ENCODE results near the gene AIP.

AIP gene

GRCh38 chr11:67494371-67495233 lies 11.8 kb downstream of the AIP start:
- H3K27me3 ChIP-seq (ENCODE audit: low read depth, low read length) = no peaks in the 10 kb centered on the region
- H3K4me3 ChIP-seq (ENCODE audit: low read length) = no peak overlapping the region
- no peak overlapping the region for H3K9ac ChIP-seq (ENCODE audit: low read length)
- TF ChIP-seq EZH2phosphoT487 (IDR thresholded peaks at IDR 0.05; ENCODE audit: low read depth) = no peak
- TF ChIP-seq CTCF (IDR thresholded peaks at IDR 0.05; ENCODE audit: low read depth, low read length) = no peak
- H3K27ac ChIP-seq (ENCODE audit: low read length) = no peak overlapping the region
- no peaks in the 10 kb centered on the region for H3K79me2 ChIP-seq (ENCODE audit: low read length)
- no peaks in the 10 kb centered on the region for H3K4me1 ChIP-seq (ENCODE audit: low read length)
- peaks cover 72% of the 10 kb centered on the region for H3K36me3 ChIP-seq (replicated peaks; ENCODE audit: low read depth, low read length)
- H3K9me3 ChIP-seq (ENCODE audit: insufficient read depth, low read length) = no peaks in the 10 kb centered on the region
- H3K4me2 ChIP-seq (ENCODE audit: low read length) = no peak overlapping the region
- no peak overlapping the region for H2AFZ ChIP-seq (ENCODE audit: low read depth, low read length)
- no peaks in the 10 kb centered on the region for H4K20me1 ChIP-seq (ENCODE audit: insufficient read depth, low read length)

GRCh38 chr11:67495234-67496005 lies 12.6 kb downstream of the AIP start:
- H3K9me3 ChIP-seq (ENCODE audit: insufficient read depth, low read length) = no peaks in the 10 kb centered on the region
- H3K4me1 ChIP-seq (ENCODE audit: low read length) = no peaks in the 10 kb centered on the region
- peaks cover 75% of the 10 kb centered on the region for H3K36me3 ChIP-seq (replicated peaks; ENCODE audit: low read depth, low read length)
- no peak overlapping the region for H3K9ac ChIP-seq (ENCODE audit: low read length)
- no peak overlapping the region for H3K27ac ChIP-seq (ENCODE audit: low read length)
- no peaks in the 10 kb centered on the region; the same call in 1 of the 2 replicates for H4K20me1 ChIP-seq (ENCODE audit: insufficient read depth, low read length)
- H3K79me2 ChIP-seq (ENCODE audit: low read length) = no peaks in the 10 kb centered on the region
- no peaks in the 10 kb centered on the region for H3K27me3 ChIP-seq (ENCODE audit: low read depth, low read length)
- no peak overlapping the region for H3K4me2 ChIP-seq (ENCODE audit: low read length)
- no peak overlapping the region for H2AFZ ChIP-seq (ENCODE audit: low read depth, low read length)
- no peak overlapping the region for H3K4me3 ChIP-seq (ENCODE audit: low read length)
- TF ChIP-seq CTCF (IDR thresholded peaks at IDR 0.05; ENCODE audit: low read depth, low read length) (no peak), EZH2phosphoT487 (IDR thresholded peaks at IDR 0.05; ENCODE audit: low read depth) (no peak)

GRCh38 chr11:67496113-67496512 lies 13.3 kb downstream of the AIP start:
- no peak overlapping the region for H3K4me3 ChIP-seq (ENCODE audit: low read length)
- H3K9me3 ChIP-seq (ENCODE audit: insufficient read depth, low read length) = no peaks in the 10 kb centered on the region
- no peak overlapping the region for H2AFZ ChIP-seq (ENCODE audit: low read depth, low read length)
- no peaks in the 10 kb centered on the region for H3K4me1 ChIP-seq (ENCODE audit: low read length)
- no peak for TF ChIP-seq CTCF (IDR thresholded peaks at IDR 0.05; ENCODE audit: low read depth, low read length)
- TF ChIP-seq EZH2phosphoT487 (IDR thresholded peaks at IDR 0.05; ENCODE audit: low read depth) = no peak
- H3K9ac ChIP-seq (ENCODE audit: low read length) = no peak overlapping the region
- peaks cover 75% of the 10 kb centered on the region for H3K36me3 ChIP-seq (replicated peaks; ENCODE audit: low read depth, low read length)
- H4K20me1 ChIP-seq (ENCODE audit: insufficient read depth, low read length) = peaks cover under 1% of the 10 kb centered on the region
- H3K27me3 ChIP-seq (ENCODE audit: low read depth, low read length) = no peaks in the 10 kb centered on the region
- no peak overlapping the region for H3K27ac ChIP-seq (ENCODE audit: low read length)
- no peak overlapping the region for H3K4me2 ChIP-seq (ENCODE audit: low read length)
- H3K79me2 ChIP-seq (ENCODE audit: low read length) = no peaks in the 10 kb centered on the region

- Histone ChIP-seq H3K36me3 (replicated peaks; ENCODE audit: low read depth, low read length) (peaks cover 77% of the 10 kb centered on the region), H3K79me2 (ENCODE audit: low read length) (no peaks in the 10 kb centered on the region), H3K9ac (ENCODE audit: low read length) (no peak overlapping the region), H3K4me3 (ENCODE audit: low read length) (no peak overlapping the region), H3K27ac (ENCODE audit: low read length) (no peak overlapping the region), H4K20me1 (ENCODE audit: insufficient read depth, low read length) (peaks cover 13% of the 10 kb centered on the region), H3K4me2 (ENCODE audit: low read length) (no peak overlapping the region), H3K27me3 (ENCODE audit: low read depth, low read length) (no peaks in the 10 kb centered on the region), H3K9me3 (ENCODE audit: insufficient read depth, low read length) (no peaks in the 10 kb centered on the region), H3K4me1 (ENCODE audit: low read length) (no peaks in the 10 kb centered on the region), H2AFZ (ENCODE audit: low read depth, low read length) (no peak overlapping the region)
- TF ChIP-seq EZH2phosphoT487 (IDR thresholded peaks at IDR 0.05; ENCODE audit: low read depth) (no peak), CTCF (IDR thresholded peaks at IDR 0.05; ENCODE audit: low read depth, low read length) (no peak)
Observed at GRCh38 chr11:67497656-67498291, 14.9 kb downstream of the AIP start.
